ENCODE measurements around the gene SMC6. TPM values are rescaled to one million over a fixed set of nuclear protein-coding genes. Genes with fewer than 3 reads are reported as not detected.

The SMC6 gene
- polyA plus RNA-seq, 1 of the 3 experiments (the other 2 are of a cell fraction) = 6.5 TPM

- Histone ChIP-seq H3K4me2 (no peak overlapping the region), H2AFZ (ENCODE audit: low read depth) (no peak overlapping the region), H3K27me3 (ENCODE audit: insufficient read depth) (no peaks in the 10 kb centered on the region), H3K36me3 (replicated peaks in 1 of 2; ENCODE audit: control insufficient read depth in 1 of 2, insufficient read depth in 2 of 2, low read length in 1 of 2) (peaks cover 35 to 51% of the 10 kb centered on the region in 2 experiments), H3K9ac (no peak overlapping the region), H3K4me3 (ENCODE audit: low read depth in 2 of 2, low read length in 1 of 2) (no peak overlapping the region), H3K79me2 (ENCODE audit: insufficient read depth) (no peaks in the 10 kb centered on the region), H4K20me1 (ENCODE audit: insufficient read depth) (no peaks in the 10 kb centered on the region), H3K9me2 (no peaks in the 10 kb centered on the region), H3F3A (replicated peaks; ENCODE audit: insufficient read depth) (peaks cover 7% of the 10 kb centered on the region), H3K9me3 (no peaks in the 10 kb centered on the region), H3K4me1 (ENCODE audit: control insufficient read depth in 1 of 2, insufficient read depth in 2 of 2, low read depth in 1 of 2, low read length in 1 of 2) (no peaks in the 10 kb centered on the region), H3K27ac (ENCODE audit: low read depth in 2 of 2, low read length in 1 of 2) (no peak overlapping the region)
- POLR2A ChIA-PET = no interaction called here
- no peak for TF ChIP-seq RXRA (IDR thresholded peaks at IDR 0.05; ENCODE audit: borderline replicate concordance, low read depth)
- CTCF ChIA-PET = interaction anchor here (0.7 to 23.7 kb wide), 5 partner anchors 5 to 1579 kb away, joined by 3 to 471 read pairs (median 9); no protein-coding TSS in a partner anchor
- DNase-seq = no peak
- WGBS (ENCODE audit: low lambda C conversion rate) = 88% methylated on average over 1 of the region's 1 CpG
Observed at GRCh38 chr2:17664534-17664933, 89.1 kb downstream of the SMC6 start.

GRCh38 chr2:17662723-17663122 is 90.9 kb downstream of the SMC6 start:
- no peak overlapping the region for H3K9ac ChIP-seq
- no peak for DNase-seq
- no peaks in the 10 kb centered on the region for H4K20me1 ChIP-seq (ENCODE audit: insufficient read depth)
- WGBS (ENCODE audit: low lambda C conversion rate) = 95% methylated on average over 1 of the region's 1 CpG
- no peaks in the 10 kb centered on the region for H3K27me3 ChIP-seq (ENCODE audit: insufficient read depth)
- H3F3A ChIP-seq (replicated peaks; ENCODE audit: insufficient read depth) = peaks cover 3% of the 10 kb centered on the region
- H3K9me3 ChIP-seq = no peaks in the 10 kb centered on the region
- no peaks in the 10 kb centered on the region for H3K79me2 ChIP-seq (ENCODE audit: insufficient read depth)
- no peak overlapping the region for H3K4me3 ChIP-seq (ENCODE audit: low read depth in 2 of 2, low read length in 1 of 2)
- TF ChIP-seq CTCF (IDR thresholded peaks at IDR 0.05) = no peak
- TF ChIP-seq SMC3 (IDR thresholded peaks at IDR 0.05; ENCODE audit: low read depth, low read length) = no peak
- TF ChIP-seq MXI1 (IDR thresholded peaks at IDR 0.05; ENCODE audit: low read depth, low read length) = no peak
- no peak for TF ChIP-seq RXRA (IDR thresholded peaks at IDR 0.05; ENCODE audit: borderline replicate concordance, low read depth)
- no peak for TF ChIP-seq FOSL2 (IDR thresholded peaks at IDR 0.05; ENCODE audit: borderline replicate concordance, low read depth)
- no peak for TF ChIP-seq TCF12 (IDR thresholded peaks at IDR 0.05)
- TF ChIP-seq RCOR1 (IDR thresholded peaks at IDR 0.05; ENCODE audit: low read length) = no peak
- TF ChIP-seq CHD2 (IDR thresholded peaks at IDR 0.05; ENCODE audit: low read length, partially characterized antibody) = no peak
- TF ChIP-seq TAF1 (IDR thresholded peaks at IDR 0.05; ENCODE audit: borderline replicate concordance, low read depth, low read length) = no peak
- no peak for TF ChIP-seq ZBTB33 (IDR thresholded peaks at IDR 0.05; ENCODE audit: borderline replicate concordance, low read depth)
- no peak for TF ChIP-seq EZH2phosphoT487 (IDR thresholded peaks at IDR 0.05; ENCODE audit: borderline replicate concordance, low read depth)
- TF ChIP-seq SIN3A (IDR thresholded peaks at IDR 0.05; ENCODE audit: borderline replicate concordance, low read depth, low read length) = no peak
- TF ChIP-seq POLR2AphosphoS5 (IDR thresholded peaks at IDR 0.05; ENCODE audit: low read depth, low read length) = no peak
- TF ChIP-seq YY1 (IDR thresholded peaks at IDR 0.05; ENCODE audit: low read depth) = no peak
- TF ChIP-seq MEF2A (IDR thresholded peaks at IDR 0.05; ENCODE audit: borderline replicate concordance, low read depth) = no peak
- no peak for TF ChIP-seq GABPA (IDR thresholded peaks at IDR 0.05; ENCODE audit: low read depth)
- peaks cover 26 to 39% of the 10 kb centered on the region in 2 experiments for H3K36me3 ChIP-seq (replicated peaks in 1 of 2; ENCODE audit: control insufficient read depth in 1 of 2, insufficient read depth in 2 of 2, low read length in 1 of 2)
- no peak overlapping the region for H3K27ac ChIP-seq (ENCODE audit: low read depth in 2 of 2, low read length in 1 of 2)
- CTCF ChIA-PET = interaction anchor here (0.9 to 23.7 kb wide), 4 partner anchors 7 to 906 kb away, joined by 4 to 471 read pairs (median 238); no protein-coding TSS in a partner anchor
- POLR2A ChIA-PET = no interaction called here
- no peaks in the 10 kb centered on the region for H3K4me1 ChIP-seq (ENCODE audit: control insufficient read depth in 1 of 2, insufficient read depth in 2 of 2, low read depth in 1 of 2, low read length in 1 of 2)
- H2AFZ ChIP-seq (ENCODE audit: low read depth) = no peak overlapping the region
- no peaks in the 10 kb centered on the region for H3K9me2 ChIP-seq
- no peak overlapping the region for H3K4me2 ChIP-seq
